Measurements from ENCODE around the gene SIKE1. TPM values are rescaled to one million over a fixed set of nuclear protein-coding genes. Genes with fewer than 3 reads are reported as not detected.
"Not testable (repeated sequence)": the region's sequence is repeated elsewhere in the genome, so short reads cannot be mapped to it uniquely, and the experiment has no call there.

The SIKE1 gene
- total RNA-seq, 1 experiment from 2014 or later: 60.7 TPM

DNA sequence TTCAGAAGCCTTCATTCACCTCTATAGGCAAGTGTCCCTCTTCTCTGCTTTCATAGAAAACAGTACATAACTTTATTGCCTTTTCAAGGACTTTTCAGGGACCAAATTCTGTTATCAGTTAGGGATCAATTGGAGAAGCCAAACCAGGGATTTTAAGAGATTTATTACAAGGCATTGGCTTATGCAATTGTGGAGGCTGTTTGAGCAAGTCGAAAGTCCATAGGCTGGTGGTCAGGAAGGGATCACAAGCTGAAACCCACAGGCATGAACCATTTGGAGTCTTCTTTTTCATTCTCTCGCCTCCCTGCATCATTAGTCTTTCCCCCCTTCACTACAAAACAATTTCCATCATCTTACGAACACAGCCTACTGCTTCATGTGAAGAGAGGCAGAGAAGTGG is 39.4 kb upstream of the SIKE1 start (continued):
- no peak for TF ChIP-seq ELF1 (IDR thresholded peaks at IDR 0.05; ENCODE audit: borderline replicate concordance, low read depth)

DNA sequence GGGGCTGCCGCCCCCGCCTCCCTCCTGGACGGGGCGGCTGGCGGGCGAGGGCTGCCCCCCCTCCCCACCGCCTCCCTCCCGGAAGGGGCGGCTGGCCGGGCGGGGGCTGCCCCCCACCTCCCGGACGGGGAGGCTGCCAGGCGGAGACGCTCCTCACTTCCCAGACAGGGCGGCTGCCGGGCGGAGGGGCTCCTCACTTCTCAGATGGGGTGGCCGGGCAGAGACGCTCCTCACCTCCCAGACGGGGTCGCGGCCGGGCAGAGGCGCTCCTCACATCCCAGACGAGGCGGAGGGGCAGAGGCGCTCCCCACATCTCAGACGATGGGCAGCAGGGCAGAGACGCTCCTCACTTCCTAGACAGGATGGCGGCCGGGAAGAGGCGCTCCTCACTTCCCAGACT is 24.0 kb upstream of the SIKE1 start:
- CTCF ChIA-PET; H3K36me3 ChIP-seq (ENCODE audit: control insufficient read depth in 1 of 2, insufficient read depth in 2 of 2, low read length in 2 of 2); POLR2A ChIA-PET; H3K4me1 ChIP-seq (ENCODE audit: control insufficient read depth in 1 of 2, insufficient read depth in 2 of 2, low read length in 2 of 2); H4K20me1 ChIP-seq (ENCODE audit: insufficient read depth); H3K27me3 ChIP-seq (ENCODE audit: insufficient read depth, low read length); H3K4me2 ChIP-seq (ENCODE audit: low read length); H3K79me2 ChIP-seq (ENCODE audit: insufficient read depth, low read length); ATAC-seq; intact Hi-C loops (cut with micrococcal nuclease); H3K9me3 ChIP-seq (ENCODE audit: control insufficient read depth in 1 of 2, insufficient read depth in 1 of 2, low read depth in 1 of 2, low read length in 2 of 2); H3K9me2 ChIP-seq (ENCODE audit: insufficient read depth); H3K4me3 ChIP-seq (replicated peaks in 1 of 2; ENCODE audit: low read depth in 1 of 2, low read length in 2 of 2); H3K9ac ChIP-seq (ENCODE audit: low read length); DNase-seq (ENCODE audit: low read depth, low spot score); BruUV-seq (replicated peaks); H3K27ac ChIP-seq (ENCODE audit: low read depth, low read length); H2AFZ ChIP-seq (ENCODE audit: low read depth, low read length, poor library complexity, severe bottlenecking); RAD21 ChIA-PET (ENCODE audit: low non-redundant PET in 1 of 2, low total read pairs in 2 of 2, uncharacterized antibody in 2 of 2, unreplicated experiment in 2 of 2): not testable (repeated sequence)

DNA sequence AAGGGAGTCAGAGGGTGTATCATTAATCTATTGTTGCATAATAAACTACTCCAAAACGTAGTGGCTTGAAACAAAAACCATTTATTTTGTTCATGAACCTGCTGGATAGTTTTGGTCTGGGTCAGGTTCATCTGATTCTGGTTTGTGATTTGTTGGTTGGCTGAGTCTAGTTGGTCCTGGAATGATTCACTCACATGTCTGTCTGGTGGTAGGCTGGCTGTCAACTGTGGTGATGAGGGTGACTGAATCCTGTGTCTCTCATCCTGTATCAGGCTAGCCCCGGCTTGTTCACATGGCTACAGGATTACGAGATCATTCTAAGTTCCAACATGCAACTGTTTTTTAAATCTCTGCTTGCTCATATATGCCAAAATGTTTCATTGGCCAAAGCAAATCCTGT is 22.5 kb upstream of the SIKE1 start:
- no peaks in the 10 kb centered on the region for H3K27me3 ChIP-seq (ENCODE audit: insufficient read depth, low read length)
- no peak for ATAC-seq

More for the DNA sequence above, 22.5 kb upstream of the SIKE1 start:
- TF ChIP-seq EZH2phosphoT487 (IDR thresholded peaks at IDR 0.05; ENCODE audit: borderline replicate concordance): no peak
- no peak for TF ChIP-seq ZFX (IDR thresholded peaks at IDR 0.05)
- no peak for TF ChIP-seq FOSL1 (IDR thresholded peaks at IDR 0.05; ENCODE audit: low read depth)
- TF ChIP-seq SP1 (IDR thresholded peaks at IDR 0.05; ENCODE audit: low read depth): no peak
- no peak for TF ChIP-seq SIN3A (IDR thresholded peaks at IDR 0.05; ENCODE audit: low read depth)
- no peak for TF ChIP-seq ZNF274 (IDR thresholded peaks at IDR 0.05; ENCODE audit: low read depth, low read length)
- no peak for TF ChIP-seq POLR2AphosphoS5 (IDR thresholded peaks at IDR 0.05; ENCODE audit: low read depth, low read length)
- TF ChIP-seq, protein P1, sequence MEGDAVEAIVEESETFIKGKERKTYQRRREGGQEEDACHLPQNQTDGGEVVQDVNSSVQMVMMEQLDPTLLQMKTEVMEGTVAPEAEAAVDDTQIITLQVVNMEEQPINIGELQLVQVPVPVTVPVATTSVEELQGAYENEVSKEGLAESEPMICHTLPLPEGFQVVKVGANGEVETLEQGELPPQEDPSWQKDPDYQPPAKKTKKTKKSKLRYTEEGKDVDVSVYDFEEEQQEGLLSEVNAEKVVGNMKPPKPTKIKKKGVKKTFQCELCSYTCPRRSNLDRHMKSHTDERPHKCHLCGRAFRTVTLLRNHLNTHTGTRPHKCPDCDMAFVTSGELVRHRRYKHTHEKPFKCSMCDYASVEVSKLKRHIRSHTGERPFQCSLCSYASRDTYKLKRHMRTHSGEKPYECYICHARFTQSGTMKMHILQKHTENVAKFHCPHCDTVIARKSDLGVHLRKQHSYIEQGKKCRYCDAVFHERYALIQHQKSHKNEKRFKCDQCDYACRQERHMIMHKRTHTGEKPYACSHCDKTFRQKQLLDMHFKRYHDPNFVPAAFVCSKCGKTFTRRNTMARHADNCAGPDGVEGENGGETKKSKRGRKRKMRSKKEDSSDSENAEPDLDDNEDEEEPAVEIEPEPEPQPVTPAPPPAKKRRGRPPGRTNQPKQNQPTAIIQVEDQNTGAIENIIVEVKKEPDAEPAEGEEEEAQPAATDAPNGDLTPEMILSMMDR (IDR thresholded peaks at IDR 0.05 in 2 of 3, conservative IDR thresholded peaks at IDR 0.05 in 1 of 3; ENCODE audit: borderline replicate concordance in 1 of 3, insufficient read depth in 1 of 3, low read depth in 2 of 3, low read length in 2 of 3): no peak
- no peak for TF ChIP-seq EZH2 (IDR thresholded peaks at IDR 0.05)
- no peak for TF ChIP-seq POLR2A (IDR thresholded peaks at IDR 0.05; ENCODE audit: borderline replicate concordance, extremely low read depth, insufficient read depth, insufficient read length)
- TF ChIP-seq, protein P2, sequence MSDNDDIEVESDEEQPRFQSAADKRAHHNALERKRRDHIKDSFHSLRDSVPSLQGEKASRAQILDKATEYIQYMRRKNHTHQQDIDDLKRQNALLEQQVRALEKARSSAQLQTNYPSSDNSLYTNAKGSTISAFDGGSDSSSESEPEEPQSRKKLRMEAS (IDR thresholded peaks at IDR 0.05): no peak
- no peak for TF ChIP-seq ELF1 (IDR thresholded peaks at IDR 0.05; ENCODE audit: borderline replicate concordance, low read depth)
- TF ChIP-seq, protein P3, sequence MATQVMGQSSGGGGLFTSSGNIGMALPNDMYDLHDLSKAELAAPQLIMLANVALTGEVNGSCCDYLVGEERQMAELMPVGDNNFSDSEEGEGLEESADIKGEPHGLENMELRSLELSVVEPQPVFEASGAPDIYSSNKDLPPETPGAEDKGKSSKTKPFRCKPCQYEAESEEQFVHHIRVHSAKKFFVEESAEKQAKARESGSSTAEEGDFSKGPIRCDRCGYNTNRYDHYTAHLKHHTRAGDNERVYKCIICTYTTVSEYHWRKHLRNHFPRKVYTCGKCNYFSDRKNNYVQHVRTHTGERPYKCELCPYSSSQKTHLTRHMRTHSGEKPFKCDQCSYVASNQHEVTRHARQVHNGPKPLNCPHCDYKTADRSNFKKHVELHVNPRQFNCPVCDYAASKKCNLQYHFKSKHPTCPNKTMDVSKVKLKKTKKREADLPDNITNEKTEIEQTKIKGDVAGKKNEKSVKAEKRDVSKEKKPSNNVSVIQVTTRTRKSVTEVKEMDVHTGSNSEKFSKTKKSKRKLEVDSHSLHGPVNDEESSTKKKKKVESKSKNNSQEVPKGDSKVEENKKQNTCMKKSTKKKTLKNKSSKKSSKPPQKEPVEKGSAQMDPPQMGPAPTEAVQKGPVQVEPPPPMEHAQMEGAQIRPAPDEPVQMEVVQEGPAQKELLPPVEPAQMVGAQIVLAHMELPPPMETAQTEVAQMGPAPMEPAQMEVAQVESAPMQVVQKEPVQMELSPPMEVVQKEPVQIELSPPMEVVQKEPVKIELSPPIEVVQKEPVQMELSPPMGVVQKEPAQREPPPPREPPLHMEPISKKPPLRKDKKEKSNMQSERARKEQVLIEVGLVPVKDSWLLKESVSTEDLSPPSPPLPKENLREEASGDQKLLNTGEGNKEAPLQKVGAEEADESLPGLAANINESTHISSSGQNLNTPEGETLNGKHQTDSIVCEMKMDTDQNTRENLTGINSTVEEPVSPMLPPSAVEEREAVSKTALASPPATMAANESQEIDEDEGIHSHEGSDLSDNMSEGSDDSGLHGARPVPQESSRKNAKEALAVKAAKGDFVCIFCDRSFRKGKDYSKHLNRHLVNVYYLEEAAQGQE (IDR thresholded peaks at IDR 0.05; ENCODE audit: low read depth): no peak
- TF ChIP-seq, protein P4, sequence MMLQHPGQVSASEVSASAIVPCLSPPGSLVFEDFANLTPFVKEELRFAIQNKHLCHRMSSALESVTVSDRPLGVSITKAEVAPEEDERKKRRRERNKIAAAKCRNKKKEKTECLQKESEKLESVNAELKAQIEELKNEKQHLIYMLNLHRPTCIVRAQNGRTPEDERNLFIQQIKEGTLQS (IDR thresholded peaks at IDR 0.05): no peak
- Histone ChIP-seq H3K4me3 (replicated peaks in 1 of 2; ENCODE audit: low read depth in 1 of 2, low read length in 2 of 2) (no peak overlapping the region), H3K27ac (ENCODE audit: low read depth, low read length) (no peak overlapping the region), H3K79me2 (ENCODE audit: insufficient read depth, low read length) (no peaks in the 10 kb centered on the region), H2AFZ (ENCODE audit: low read depth, low read length, poor library complexity, severe bottlenecking) (no peak overlapping the region), H3K36me3 (ENCODE audit: control insufficient read depth in 1 of 2, insufficient read depth in 2 of 2, low read length in 2 of 2) (no peaks in the 10 kb centered on the region), H3K4me1 (ENCODE audit: control insufficient read depth in 1 of 2, insufficient read depth in 2 of 2, low read length in 2 of 2) (no peaks in the 10 kb centered on the region), H3K9me3 (ENCODE audit: control insufficient read depth in 1 of 2, insufficient read depth in 1 of 2, low read depth in 1 of 2, low read length in 2 of 2) (no peaks in the 10 kb centered on the region), H3K9me2 (ENCODE audit: insufficient read depth) (no peaks in the 10 kb centered on the region), H4K20me1 (ENCODE audit: insufficient read depth) (no peaks in the 10 kb centered on the region), H3K4me2 (ENCODE audit: low read length) (no peak overlapping the region), H3K9ac (ENCODE audit: low read length) (no peak overlapping the region)
- CTCF ChIA-PET: no interaction called here
- no TSS peak for BruUV-seq (replicated peaks)
- intact Hi-C loops (cut with micrococcal nuclease): no loop called here
- DNase-seq (ENCODE audit: low read depth, low spot score): no peak
- POLR2A ChIA-PET: no interaction called here
- RAD21 ChIA-PET (ENCODE audit: low non-redundant PET in 1 of 2, low total read pairs in 2 of 2, uncharacterized antibody in 2 of 2, unreplicated experiment in 2 of 2): no interaction called here

Data from HCT116 (cell line).